Keratinocyte (primary cell): ENCODE results near the gene MED4. TPM values are rescaled to one million over a fixed set of nuclear protein-coding genes. Genes with fewer than 3 reads are reported as not detected.

Experiments
- DNase-seq: peaks from one replicate; pipeline ENCODE4 v3.0.0-alpha.2; 2011; ENCODE audit warnings: low read depth, missing footprints, low spot score
- FAIRE-seq: peaks from 2 replicates; lab custom pipeline; 2011; peaks lifted over from hg19 to GRCh38; lab: Jason Lieb, UNC
- H2AFZ ChIP-seq: 2 replicates; pipeline ENCODE4 v1.6.0; 2012; ENCODE audit warnings: low read length, control low read depth, inconsistent platforms; ENCODE audit not compliant: control insufficient read depth
- H3K27ac ChIP-seq: 2 replicates; pipeline ENCODE4 v1.5.1; 2011; ENCODE audit warnings: low read length; ENCODE audit not compliant: control insufficient read depth, insufficient read depth
- H3K27me3 ChIP-seq: 3 replicates; pipeline ENCODE4 v1.6.0; 2011; ENCODE audit warnings: low read length; ENCODE audit not compliant: control insufficient read depth, insufficient read depth; ENCODE audit errors: extremely low read depth
- H3K36me3 ChIP-seq, 2 experiments: 2 replicates in 1 of 2; 3 replicates in 1 of 2; pipeline ENCODE4 v1.5.1; 2011; ENCODE audit warnings: low read length in 2 of 2, mild to moderate bottlenecking in 1 of 2; ENCODE audit not compliant: control insufficient read depth in 2 of 2, insufficient read depth in 2 of 2; ENCODE audit errors: extremely low read depth in 1 of 2
- H3K4me1 ChIP-seq: 3 replicates; pipeline ENCODE4 v1.5.1; 2011; ENCODE audit warnings: low read length; ENCODE audit not compliant: control insufficient read depth, insufficient read depth; ENCODE audit errors: extremely low read depth
- H3K4me2 ChIP-seq: 3 replicates; pipeline ENCODE4 v1.6.0; 2011; ENCODE audit warnings: low read depth, low read length; ENCODE audit not compliant: control insufficient read depth, insufficient read depth; ENCODE audit errors: extremely low read depth
- H3K4me3 ChIP-seq, 3 experiments: fragments of 200-600 bp in 1 of 3; sonication (generic) in 1 of 3; 2 replicates in 2 of 3; 3 replicates in 1 of 3; pipeline ENCODE4 v1.5.1; 2011 to 2016; ENCODE audit warnings: low read length in 3 of 3, mild to moderate bottlenecking in 3 of 3, control low read depth in 2 of 3, inconsistent platforms in 1 of 3, low read depth in 1 of 3, mixed read lengths in 1 of 3, mixed run types in 1 of 3, moderate library complexity in 1 of 3; ENCODE audit not compliant: control insufficient read depth in 2 of 3, insufficient read depth in 2 of 3; ENCODE audit errors: extremely low read depth in 1 of 3
- H3K79me2 ChIP-seq: 2 replicates; pipeline ENCODE4 v1.6.0; 2012; ENCODE audit warnings: low read length; ENCODE audit not compliant: control insufficient read depth, insufficient read depth
- H3K9ac ChIP-seq: 3 replicates; pipeline ENCODE4 v1.6.0; 2011; ENCODE audit warnings: low read length; ENCODE audit not compliant: control insufficient read depth, insufficient read depth; ENCODE audit errors: extremely low read depth
- H3K9me1 ChIP-seq: 3 replicates; pipeline ENCODE4 v1.6.0; 2011; ENCODE audit warnings: low read length; ENCODE audit not compliant: control insufficient read depth, insufficient read depth; ENCODE audit errors: extremely low read depth
- H3K9me3 ChIP-seq: 2 replicates; pipeline ENCODE4 v1.5.1; 2012; ENCODE audit warnings: low read depth, low read length; ENCODE audit not compliant: control insufficient read depth
- H4K20me1 ChIP-seq: 3 replicates; pipeline ENCODE4 v1.6.0; 2011; ENCODE audit warnings: low read length; ENCODE audit not compliant: control insufficient read depth, insufficient read depth; ENCODE audit errors: extremely low read depth
- EZH2 ChIP-seq: IDR thresholded peaks from one replicate; pipeline ENCODE4 v1.6.1; 2012; ENCODE audit warnings: inconsistent platforms, mild to moderate bottlenecking, low read length, moderate library complexity
- dilution Hi-C: fragments of 300-500 bp; cut with MboI; formaldehyde crosslinking; loops from one replicate; pipeline ENCODE4 v1.7.0; 2020; ENCODE audit warnings: low sequenced_read_pairs; ENCODE audit not compliant: extremely low pct_ligation_motif_present
- polyA plus RNA-seq, 5 experiments: library from polyadenylated mRNA; depleted of rRNA in 3 of 5; stranded (reverse) in 3 of 5; stranded (forward) in 1 of 5; unstranded in 1 of 5; fragments of >200 nt; gene quantifications; 1 replicate in 1 of 5; 2 replicates in 3 of 5; 3 replicates in 1 of 5; pipeline versions ENCODE4 v1.2.1 to v1.2.3, GENCODE V29; 2011 to 2012; ENCODE audit warnings: missing spikeins in 2 of 5, low read depth in 1 of 5, low replicate concordance in 1 of 5
- TF ChIP-seq, protein P1 (sequence below), 3 experiments: IDR thresholded peaks in 1 of 3; conservative IDR thresholded peaks in 1 of 3; optimal IDR thresholded peaks in 1 of 3; 2 replicates in 2 of 3; 3 replicates in 1 of 3; pipeline versions ENCODE3 to v1.5.1; 2011; ENCODE audit warnings: low read length in 3 of 3, mild to moderate bottlenecking in 3 of 3, moderate library complexity in 2 of 3, control low read depth in 1 of 3, inconsistent platforms in 1 of 3; ENCODE audit not compliant: insufficient read depth in 2 of 3; ENCODE audit errors: extremely low read depth in 1 of 3

MED4 gene
- polyA plus RNA-seq, 1 donor (not counting 4 experiments of a cell fraction or from before 2014, with no cell fraction given): 62.4 TPM

DNA sequence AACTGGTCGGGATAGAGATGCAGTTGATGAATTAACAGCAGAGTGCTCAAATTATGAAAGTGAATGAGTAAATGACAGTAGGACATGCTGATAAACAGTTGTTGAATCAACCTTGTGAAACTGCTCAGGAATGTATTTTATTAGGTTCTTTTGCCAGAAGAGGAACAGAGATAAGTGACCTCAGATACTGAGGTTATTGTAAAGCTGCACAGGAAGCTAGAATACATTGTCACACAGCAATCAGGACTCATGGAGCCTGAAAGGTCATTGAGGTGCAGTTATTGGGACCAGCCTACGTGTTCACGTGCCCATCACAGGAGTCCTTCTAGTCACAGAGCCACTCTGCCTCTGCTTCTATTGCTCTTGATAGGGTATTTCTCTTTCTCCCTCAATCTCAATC is 47.5 kb upstream of the MED4 start:
- Histone ChIP-seq H3K27ac (no peak overlapping the region), H3K4me2 (no peak overlapping the region), H4K20me1 (no peaks in the 10 kb centered on the region), H3K9ac (no peak overlapping the region), H3K79me2 (no peaks in the 10 kb centered on the region), H3K27me3 (no peaks in the 10 kb centered on the region), H3K9me1 (no peaks in the 10 kb centered on the region), H3K4me1 (no peaks in the 10 kb centered on the region), H3K9me3 (no peaks in the 10 kb centered on the region), H3K4me3 (no peak overlapping the region), H3K36me3 (no peaks in the 10 kb centered on the region), H2AFZ (no peak overlapping the region)
- TF ChIP-seq EZH2: no peak
- TF ChIP-seq, protein P1, sequence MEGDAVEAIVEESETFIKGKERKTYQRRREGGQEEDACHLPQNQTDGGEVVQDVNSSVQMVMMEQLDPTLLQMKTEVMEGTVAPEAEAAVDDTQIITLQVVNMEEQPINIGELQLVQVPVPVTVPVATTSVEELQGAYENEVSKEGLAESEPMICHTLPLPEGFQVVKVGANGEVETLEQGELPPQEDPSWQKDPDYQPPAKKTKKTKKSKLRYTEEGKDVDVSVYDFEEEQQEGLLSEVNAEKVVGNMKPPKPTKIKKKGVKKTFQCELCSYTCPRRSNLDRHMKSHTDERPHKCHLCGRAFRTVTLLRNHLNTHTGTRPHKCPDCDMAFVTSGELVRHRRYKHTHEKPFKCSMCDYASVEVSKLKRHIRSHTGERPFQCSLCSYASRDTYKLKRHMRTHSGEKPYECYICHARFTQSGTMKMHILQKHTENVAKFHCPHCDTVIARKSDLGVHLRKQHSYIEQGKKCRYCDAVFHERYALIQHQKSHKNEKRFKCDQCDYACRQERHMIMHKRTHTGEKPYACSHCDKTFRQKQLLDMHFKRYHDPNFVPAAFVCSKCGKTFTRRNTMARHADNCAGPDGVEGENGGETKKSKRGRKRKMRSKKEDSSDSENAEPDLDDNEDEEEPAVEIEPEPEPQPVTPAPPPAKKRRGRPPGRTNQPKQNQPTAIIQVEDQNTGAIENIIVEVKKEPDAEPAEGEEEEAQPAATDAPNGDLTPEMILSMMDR (optimal IDR thresholded peaks at IDR 0.05 in 1 of 3, IDR thresholded peaks at IDR 0.05 in 1 of 3, conservative IDR thresholded peaks at IDR 0.05 in 1 of 3; ENCODE audit: extremely low read depth in 1 of 3, insufficient read depth in 2 of 3, low read length in 3 of 3): no peak
- FAIRE-seq (no peak), DNase-seq (no peak)
- dilution Hi-C loops: no loop called here

DNA sequence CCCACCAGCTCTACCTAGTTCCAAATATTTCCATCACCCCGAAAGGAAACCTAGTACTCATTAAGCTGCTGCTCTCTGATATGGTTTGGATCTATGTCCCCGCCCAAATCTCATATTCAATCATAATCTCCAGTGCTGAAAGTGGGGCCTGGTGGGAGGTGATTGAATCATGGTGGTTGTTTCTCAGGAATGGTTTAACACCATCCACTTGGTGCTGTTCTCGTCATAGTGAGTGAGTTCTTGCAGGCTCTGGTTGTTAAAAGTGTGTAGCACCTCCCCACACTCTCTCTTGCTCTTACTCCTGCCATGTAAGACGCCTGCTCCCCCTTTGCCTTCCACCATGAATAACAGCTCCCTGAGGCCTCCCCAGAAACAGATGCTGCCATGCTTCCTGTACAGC is 43.4 kb upstream of the MED4 start:
- H3K27me3 ChIP-seq: no peaks in the 10 kb centered on the region
- H3K9me1 ChIP-seq: no peaks in the 10 kb centered on the region
- H4K20me1 ChIP-seq: no peaks in the 10 kb centered on the region
- DNase-seq (no peak), FAIRE-seq (no peak)
- dilution Hi-C loops: no loop called here
- TF ChIP-seq EZH2: no peak
- TF ChIP-seq, protein P1 (optimal IDR thresholded peaks at IDR 0.05 in 1 of 3, IDR thresholded peaks at IDR 0.05 in 1 of 3, conservative IDR thresholded peaks at IDR 0.05 in 1 of 3; ENCODE audit: extremely low read depth in 1 of 3, insufficient read depth in 2 of 3, low read length in 3 of 3): no peak
- H3K36me3 ChIP-seq: no peaks in the 10 kb centered on the region
- H3K4me3 ChIP-seq: no peak overlapping the region
- H2AFZ ChIP-seq: no peak overlapping the region
- no peaks in the 10 kb centered on the region for H3K4me1 ChIP-seq
- no peaks in the 10 kb centered on the region for H3K9me3 ChIP-seq
- H3K9ac ChIP-seq: no peak overlapping the region
- H3K27ac ChIP-seq: no peak overlapping the region
- no peak overlapping the region for H3K4me2 ChIP-seq
- no peaks in the 10 kb centered on the region for H3K79me2 ChIP-seq
